ENCODE results near the gene SRP68.

SRP68 gene

GRCh38 chr17:76022285-76022684 is 50.0 kb downstream of the SRP68 start:
- CTCF ChIA-PET: interaction anchor here (1.3 kb wide), 1 partner anchor 8 kb away, joined by 5 read pairs; no protein-coding TSS in a partner anchor
- DNase-seq (ENCODE audit: extremely low spot score): no peak
- no peak for TF ChIP-seq CTCF (IDR thresholded peaks at IDR 0.05; ENCODE audit: control extremely low read depth, extremely low read depth, low read depth, missing control alignments)
- POLR2A ChIA-PET: no interaction called here

- no peak for DNase-seq (ENCODE audit: extremely low spot score)
- ChIA-PET POLR2A (no interaction called here), CTCF (interaction anchor here (0.8 to 17.4 kb wide), 11 partner anchors 11 to 388 kb away, joined by 3 to 266 read pairs (median 4); partner anchors contain the start of genes CDK3 and SPHK1)
- no peak for TF ChIP-seq CTCF (IDR thresholded peaks at IDR 0.05; ENCODE audit: control extremely low read depth, extremely low read depth, low read depth, missing control alignments)
Measured at GRCh38 chr17:76019833-76020467, 52.4 kb downstream of the SRP68 start.

GRCh38 chr17:76018801-76019200 is 53.5 kb downstream of the SRP68 start:
- CTCF ChIA-PET: interaction anchor here (1.1 to 17.4 kb wide), 9 partner anchors 12 to 390 kb away, joined by 3 to 266 read pairs (median 4); partner anchors contain the start of gene CDK3
- no peak for TF ChIP-seq CTCF (IDR thresholded peaks at IDR 0.05; ENCODE audit: control extremely low read depth, extremely low read depth, low read depth, missing control alignments)
- POLR2A ChIA-PET: no interaction called here
- DNase-seq (ENCODE audit: extremely low spot score): no peak

- ChIA-PET CTCF (interaction anchor here (1.1 to 17.4 kb wide), 4 partner anchors 15 to 286 kb away, joined by 3 to 266 read pairs (median 3); partner anchors contain the start of gene CDK3), POLR2A (no interaction called here)
Measured at GRCh38 chr17:76018340-76018680, 54.0 kb downstream of the SRP68 start.

GRCh38 chr17:76017481-76018339 is 54.6 kb downstream of the SRP68 start:
- CTCF ChIA-PET: interaction anchor here (0.7 to 17.4 kb wide), 7 partner anchors 14 to 380 kb away, joined by 3 to 266 read pairs (median 3); partner anchors contain the start of gene CDK3
- no peak for DNase-seq (ENCODE audit: extremely low spot score)
- TF ChIP-seq CTCF (IDR thresholded peaks at IDR 0.05; ENCODE audit: control extremely low read depth, extremely low read depth, low read depth, missing control alignments): no peak
- POLR2A ChIA-PET: no interaction called here

More at GRCh38 chr17:76018340-76018680, 54.0 kb downstream of the SRP68 start:
- no peak for DNase-seq (ENCODE audit: extremely low spot score)
- no peak for TF ChIP-seq CTCF (IDR thresholded peaks at IDR 0.05; ENCODE audit: control extremely low read depth, extremely low read depth, low read depth, missing control alignments)

- ChIA-PET POLR2A (interaction anchor here (0.9 kb wide), 1 partner anchor 265 kb away, joined by 3 read pairs; no protein-coding TSS in a partner anchor), CTCF (interaction anchor here (0.7 to 17.6 kb wide), 52 partner anchors 9 to 383 kb away, joined by 3 to 266 read pairs (median 5); partner anchors contain the start of genes CDK3, EVPL, EXOC7 and MRPL38)
- DNase-seq (ENCODE audit: extremely low spot score): no peak
- TF ChIP-seq CTCF (IDR thresholded peaks at IDR 0.05; ENCODE audit: control extremely low read depth, extremely low read depth, low read depth, missing control alignments): no peak
Measured at GRCh38 chr17:76014925-76015261, 57.4 kb downstream of the SRP68 start.

Measured in GM10248 (cell line).